Transverse colon (tissue), 3 donors: ENCODE data around the gene TRPV3.

Experiments used
- POLR2A ChIP-seq: fragments of 450-650 bp; IDR thresholded peaks from one replicate; pipeline ENCODE4 v1.6.1; 2016; ENCODE audit warnings: antibody characterized with exemption, mild to moderate bottlenecking, moderate library complexity
- TF ChIP-seq, protein P1 (sequence below), 5 experiments: fragments of 200-600 bp in 3 of 5; fragments of 450-650 bp in 2 of 5; sonication (generic) in 3 of 5; IDR thresholded peaks; 1 replicate in 2 of 5; 2 replicates in 3 of 5; pipeline ENCODE4 v1.5.1; 2016 to 2017; ENCODE audit warnings: antibody characterized with exemption in 5 of 5, inconsistent platforms in 3 of 5, mild to moderate bottlenecking in 2 of 5, moderate library complexity in 1 of 5

- TF ChIP-seq, protein P1, sequence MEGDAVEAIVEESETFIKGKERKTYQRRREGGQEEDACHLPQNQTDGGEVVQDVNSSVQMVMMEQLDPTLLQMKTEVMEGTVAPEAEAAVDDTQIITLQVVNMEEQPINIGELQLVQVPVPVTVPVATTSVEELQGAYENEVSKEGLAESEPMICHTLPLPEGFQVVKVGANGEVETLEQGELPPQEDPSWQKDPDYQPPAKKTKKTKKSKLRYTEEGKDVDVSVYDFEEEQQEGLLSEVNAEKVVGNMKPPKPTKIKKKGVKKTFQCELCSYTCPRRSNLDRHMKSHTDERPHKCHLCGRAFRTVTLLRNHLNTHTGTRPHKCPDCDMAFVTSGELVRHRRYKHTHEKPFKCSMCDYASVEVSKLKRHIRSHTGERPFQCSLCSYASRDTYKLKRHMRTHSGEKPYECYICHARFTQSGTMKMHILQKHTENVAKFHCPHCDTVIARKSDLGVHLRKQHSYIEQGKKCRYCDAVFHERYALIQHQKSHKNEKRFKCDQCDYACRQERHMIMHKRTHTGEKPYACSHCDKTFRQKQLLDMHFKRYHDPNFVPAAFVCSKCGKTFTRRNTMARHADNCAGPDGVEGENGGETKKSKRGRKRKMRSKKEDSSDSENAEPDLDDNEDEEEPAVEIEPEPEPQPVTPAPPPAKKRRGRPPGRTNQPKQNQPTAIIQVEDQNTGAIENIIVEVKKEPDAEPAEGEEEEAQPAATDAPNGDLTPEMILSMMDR (IDR thresholded peaks at IDR 0.05) = no peak
- TF ChIP-seq POLR2A = no peak
Observed at GRCh38 chr17:3532106-3532858, 25.3 kb downstream of the TRPV3 start.
